ENCODE measurements around the gene RUFY3. TPM values are rescaled to one million over a fixed set of nuclear protein-coding genes. Genes with fewer than 3 reads are reported as not detected.
"Not testable (repeated sequence)": the region's sequence is repeated elsewhere in the genome, so short reads cannot be mapped to it uniquely, and the experiment has no call there.

The RUFY3 gene
- total RNA-seq: 89.2 TPM

DNA sequence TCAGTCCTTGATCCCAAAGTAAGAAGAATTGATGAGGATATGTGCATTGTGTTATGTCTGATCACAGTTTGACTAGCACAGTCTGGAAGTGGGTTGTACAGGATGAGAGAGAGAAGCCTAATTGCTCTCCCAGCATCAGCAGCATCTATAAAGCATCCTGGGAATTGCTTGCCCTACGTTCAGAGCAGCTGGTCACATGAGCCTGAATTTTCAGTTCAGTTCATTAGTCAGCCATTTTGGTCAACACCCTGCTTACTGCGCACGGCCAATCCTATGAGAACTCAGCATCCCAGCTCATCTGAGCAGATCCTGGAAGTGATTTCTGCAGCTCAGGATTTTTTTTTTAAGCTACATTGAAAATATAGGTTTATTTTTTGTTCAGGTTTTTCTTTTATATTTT is at the start of gene RUFY3:
Gene RUFY3 (plus strand): TSS at position 218 of the 400 bp plus-strand sequence. CDS start 610 bp downstream, outside the sequence.
- no peak for DNase-seq (ENCODE audit: low spot score)

GRCh38 chr4:70674191-70674590 is 47.6 kb upstream of the RUFY3 start:
- DNase-seq (ENCODE audit: low spot score): no peak

DNA sequence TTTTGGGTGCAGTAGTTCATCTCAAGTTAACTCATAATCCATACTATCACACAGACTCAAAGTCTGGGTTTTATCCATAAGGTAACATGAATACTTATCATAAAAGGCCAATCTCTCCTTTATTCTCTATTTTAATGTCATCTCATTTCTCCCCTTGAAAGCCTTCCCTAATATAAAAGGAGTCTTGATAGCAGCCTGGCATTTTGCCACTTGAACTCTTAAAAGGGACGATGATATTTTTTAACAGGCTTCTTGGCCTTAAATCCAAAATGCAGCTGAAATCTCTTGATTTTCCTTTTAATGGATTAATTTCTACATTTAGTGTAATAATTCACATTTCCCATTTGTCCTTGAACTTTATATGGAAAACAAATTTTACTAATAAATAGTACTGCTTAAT is 47.0 kb upstream of the RUFY3 start:
- no peak for DNase-seq (ENCODE audit: low spot score)

GRCh38 chr4:70676554-70677090 is 45.1 kb upstream of the RUFY3 start:
- no peak for DNase-seq (ENCODE audit: low spot score)

DNA sequence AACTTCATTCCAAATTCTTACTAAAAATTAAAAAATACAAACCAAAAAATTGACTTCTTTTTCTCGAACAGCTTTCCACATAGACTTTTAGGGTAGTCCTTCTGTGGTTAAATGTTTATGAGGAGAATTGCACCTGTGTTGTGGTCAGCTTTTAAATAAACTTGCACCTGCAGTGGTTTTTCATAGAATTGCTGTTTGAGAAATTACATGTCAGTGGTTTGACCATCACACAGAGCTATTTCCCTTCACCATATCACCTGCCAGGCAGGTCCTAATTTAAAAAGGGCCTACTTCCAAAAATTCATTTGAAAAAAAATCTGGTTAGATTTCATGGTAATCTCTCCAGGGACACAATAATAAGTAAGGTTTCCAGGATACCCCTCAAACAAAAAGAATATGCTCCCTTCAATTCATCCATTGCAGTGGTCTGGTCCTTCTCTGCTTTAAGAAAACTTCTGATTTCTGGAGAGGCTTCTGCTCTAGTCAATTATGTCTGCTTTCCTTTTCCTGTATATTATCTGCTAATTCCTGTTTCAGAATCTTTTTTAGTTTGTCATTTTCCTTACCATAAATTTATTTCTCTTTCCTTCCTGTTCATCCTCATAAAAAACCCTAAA is 43.3 kb upstream of the RUFY3 start:
- no peak for DNase-seq (ENCODE audit: low spot score)

GRCh38 chr4:70680934-70681333 is 40.8 kb upstream of the RUFY3 start:
- DNase-seq (ENCODE audit: low spot score): no peak

GRCh38 chr4:70681704-70682103 is 40.1 kb upstream of the RUFY3 start:
- no peak for DNase-seq (ENCODE audit: low spot score)

GRCh38 chr4:70682142-70682541 is 39.6 kb upstream of the RUFY3 start:
- not testable (repeated sequence) for DNase-seq (ENCODE audit: low spot score)

DNA sequence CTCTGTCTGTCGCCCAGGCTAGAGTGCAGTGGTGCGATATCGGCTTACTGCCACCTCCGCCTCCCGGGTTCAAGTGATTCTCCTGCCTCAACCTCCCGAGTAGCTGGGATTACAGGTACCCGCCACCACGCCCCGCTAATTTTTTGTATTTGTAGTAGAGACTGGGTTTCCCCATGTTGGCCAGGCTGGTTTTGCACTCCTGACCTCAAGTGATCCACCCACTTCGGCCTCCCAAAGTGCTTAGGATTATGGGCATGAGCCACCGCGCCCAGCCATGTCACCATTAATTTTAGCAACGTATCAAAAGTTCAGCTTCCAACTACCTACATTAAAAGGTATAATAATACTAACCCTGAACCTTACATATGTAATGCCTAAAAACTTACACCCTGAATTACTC is 34.4 kb upstream of the RUFY3 start:
- DNase-seq (ENCODE audit: low spot score): no peak

GRCh38 chr4:70687821-70688794 is 33.7 kb upstream of the RUFY3 start, which contains the start of gene UTP3:
UTP3 (plus strand) TSS chr4:70688532; CDS start chr4:70688678, 146 bp downstream.
- DNase-seq (ENCODE audit: low spot score): peak; percentile 97

- no peak for DNase-seq (ENCODE audit: low spot score)
Measured at GRCh38 chr4:70688795-70689231, 33.0 kb upstream of the RUFY3 start.

GRCh38 chr4:70691661-70692060 is 30.1 kb upstream of the RUFY3 start:
- no peak for DNase-seq (ENCODE audit: low spot score)

DNA sequence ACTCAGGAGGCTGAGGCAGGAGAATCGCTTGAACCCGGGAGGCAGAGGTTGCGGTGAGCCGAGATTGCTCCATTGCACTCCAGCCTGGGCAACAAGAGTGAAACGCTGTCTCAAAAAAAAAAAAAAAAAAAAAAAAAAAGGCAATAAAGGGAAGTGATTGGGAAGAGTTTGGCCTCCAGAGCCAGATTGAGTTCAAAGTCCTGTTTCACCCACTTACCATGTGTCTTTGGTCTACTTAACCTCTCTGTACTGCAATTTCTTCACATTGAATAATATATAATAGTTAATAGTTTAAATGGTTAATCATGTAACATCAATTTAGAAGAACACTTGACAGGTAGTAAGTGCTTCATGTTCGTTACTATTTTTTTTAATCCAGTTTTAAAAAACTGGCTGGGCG is 27.1 kb upstream of the RUFY3 start:
- not testable (repeated sequence) for DNase-seq (ENCODE audit: low spot score)

DNA sequence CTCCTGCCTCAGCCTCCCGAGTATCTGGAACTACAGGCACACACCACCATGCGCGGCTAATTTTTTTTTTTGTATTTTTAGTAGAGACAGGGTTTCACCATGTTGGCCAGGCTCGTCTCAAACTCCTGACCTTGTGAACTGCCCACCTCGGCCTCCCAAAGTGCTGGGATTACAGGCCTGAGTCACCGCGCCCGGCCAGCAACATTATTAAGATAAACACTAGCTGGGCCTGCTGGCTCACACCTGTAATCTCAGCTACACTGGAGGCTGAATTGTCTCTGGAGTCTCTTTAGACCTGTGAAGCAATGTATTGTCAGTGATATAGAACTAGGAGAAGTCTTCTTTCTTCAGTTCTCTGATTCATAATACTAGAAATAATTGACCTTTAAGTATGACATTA is 23.3 kb upstream of the RUFY3 start:
- DNase-seq (ENCODE audit: low spot score): not testable (repeated sequence)

DNA sequence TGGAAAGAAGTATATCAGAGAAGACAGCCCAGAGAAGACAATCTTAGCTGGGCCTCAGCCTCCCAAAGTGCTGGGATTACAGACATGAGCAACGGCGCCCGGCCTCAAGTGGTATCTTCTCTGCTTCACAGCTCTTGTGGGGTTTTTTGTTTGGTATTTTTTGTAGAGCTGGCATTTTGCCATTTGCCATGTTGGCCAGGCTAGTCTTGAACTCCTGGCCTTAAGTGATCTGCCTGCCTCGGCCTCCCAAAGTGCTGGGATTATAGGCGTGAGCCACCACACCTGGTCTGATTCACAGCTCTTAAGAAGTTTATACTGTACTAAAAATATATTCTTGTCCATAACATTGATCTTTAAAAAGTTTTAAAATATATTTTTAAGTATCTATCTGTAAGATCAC is 21.1 kb upstream of the RUFY3 start:
- DNase-seq (ENCODE audit: low spot score): no peak

DNA sequence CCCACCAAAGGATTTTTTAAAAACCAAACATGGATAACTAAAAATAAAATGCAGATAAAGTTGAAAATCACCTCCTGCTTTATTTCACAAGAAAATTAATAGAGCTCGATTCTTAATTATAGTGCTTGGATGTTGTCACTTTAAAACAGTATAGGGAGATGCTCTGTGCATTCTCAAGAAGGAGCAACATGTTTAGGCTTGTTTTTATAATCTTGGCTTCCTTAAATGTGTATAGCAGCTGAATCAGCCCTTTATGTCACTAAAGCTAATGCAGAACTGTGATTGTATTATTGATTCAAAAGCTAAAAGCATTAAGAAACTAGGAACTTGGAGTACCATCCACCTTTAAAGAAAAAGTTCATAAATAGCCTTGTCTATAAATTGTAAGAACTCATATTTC is 20.5 kb upstream of the RUFY3 start:
- DNase-seq (ENCODE audit: low spot score): no peak

DNA sequence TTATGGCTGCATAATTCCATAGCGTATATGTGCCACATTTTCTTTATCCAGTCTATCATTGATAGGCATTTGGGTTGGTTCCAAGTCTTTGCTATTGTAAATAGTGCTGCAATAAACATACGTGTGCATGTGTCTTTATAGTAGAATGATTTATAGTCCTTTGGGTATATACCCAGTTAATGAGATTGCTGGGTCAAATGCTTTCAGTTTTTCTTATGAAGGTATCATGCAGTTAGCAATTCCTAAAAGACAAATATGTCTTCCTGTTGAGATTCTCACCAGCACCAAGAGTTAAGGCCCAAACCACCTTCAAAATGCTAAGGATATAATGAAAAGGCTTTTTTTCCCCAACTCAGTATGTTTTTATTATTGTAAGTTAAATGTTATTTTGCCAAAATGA is 19.2 kb upstream of the RUFY3 start:
- not testable (repeated sequence) for DNase-seq (ENCODE audit: low spot score)

- DNase-seq (ENCODE audit: low spot score): no peak
Measured at GRCh38 chr4:70703619-70704214, 18.0 kb upstream of the RUFY3 start.

GRCh38 chr4:70704215-70704930 is 17.4 kb upstream of the RUFY3 start:
- DNase-seq (ENCODE audit: low spot score): peak; percentile 83

DNA sequence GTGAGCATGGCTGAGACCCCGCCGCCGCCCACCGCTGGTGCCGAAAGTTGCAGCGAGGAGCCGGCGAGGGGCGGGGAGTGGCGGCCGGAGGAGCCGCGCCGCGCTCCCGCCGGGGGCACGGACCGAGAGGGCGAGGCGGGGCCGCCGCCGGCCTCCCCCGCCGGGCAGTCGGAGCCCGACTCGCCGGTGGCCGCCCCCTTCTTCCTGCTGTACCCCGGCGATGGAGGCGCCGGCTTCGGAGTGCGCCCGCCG is 16.9 kb upstream of the RUFY3 start:
- no peak for DNase-seq (ENCODE audit: low spot score)

DNA sequence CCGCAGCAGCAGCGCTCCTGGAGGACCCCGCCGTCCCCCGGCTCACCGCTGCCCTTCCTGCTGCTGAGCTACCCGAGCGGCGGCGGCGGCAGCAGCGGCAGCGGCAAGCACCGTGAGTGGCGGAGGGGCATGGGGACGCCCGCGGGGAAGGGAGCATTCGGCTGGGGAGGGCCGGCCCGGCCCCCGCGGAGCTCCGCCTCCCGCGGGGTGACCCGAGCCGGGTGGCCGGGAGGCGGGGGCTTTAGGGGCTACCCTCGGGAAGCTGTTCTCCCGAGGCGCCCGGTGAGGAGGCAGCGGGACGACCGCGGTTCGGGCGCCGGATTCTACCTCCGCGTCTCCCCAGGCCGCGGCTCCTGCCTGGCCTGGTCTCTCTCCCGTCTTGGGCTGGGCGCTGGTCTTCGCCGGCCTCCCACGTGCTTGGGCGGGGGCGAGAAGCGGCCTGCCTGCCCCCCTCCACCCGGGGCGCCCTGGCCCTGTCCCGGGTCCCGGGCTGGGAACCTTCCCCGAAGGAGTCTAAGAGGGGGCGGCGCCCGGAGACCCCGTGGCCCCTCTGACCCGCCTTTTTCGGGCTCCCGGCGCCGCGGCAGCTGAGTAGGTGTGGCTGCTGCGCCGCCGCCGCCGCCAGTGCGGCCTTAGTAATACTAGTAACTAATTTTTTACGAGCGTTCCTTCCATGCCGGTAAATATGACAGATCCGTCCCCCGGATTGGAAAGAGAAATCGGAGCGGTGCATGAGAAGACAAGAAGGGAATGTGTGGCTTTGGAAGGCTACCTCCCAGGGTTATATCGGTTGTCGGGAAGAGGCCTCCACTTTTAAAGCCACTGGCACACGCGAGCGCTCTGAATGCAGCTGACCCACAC is 16.4 kb upstream of the RUFY3 start:
- DNase-seq (ENCODE audit: low spot score): peak; percentile 72
